Activated CD4-positive, alpha-beta T cell treated with anti-CD3 and anti-CD28 coated beads for 1 hour (primary cell): ENCODE measurements around the gene IL36B.
"Not testable (repeated sequence)": the region's sequence is repeated elsewhere in the genome, so short reads cannot be mapped to it uniquely, and the experiment has no call there.

ENCODE experiments used
- DNase-seq: peaks from one replicate; pipeline ENCODE4 v3.0.0-alpha.2; 2020

Gene IL36B

GRCh38 chr2:113052396-113052917 lies at the start of gene IL36B:
Gene IL36B (minus strand): TSS chr2:113052867.
- DNase-seq: no peak

GRCh38 chr2:113102133-113102532 lies 49.5 kb upstream of the IL36B start:
- no peak for DNase-seq

GRCh38 chr2:113098532-113098931 lies 45.9 kb upstream of the IL36B start:
- DNase-seq: no peak

GRCh38 chr2:113098041-113098440 lies 45.4 kb upstream of the IL36B start:
- no peak for DNase-seq

GRCh38 chr2:113096842-113097618 lies 44.4 kb upstream of the IL36B start:
- DNase-seq: not testable (repeated sequence)

- DNase-seq: not testable (repeated sequence)
Observed at GRCh38 chr2:113096306-113096705, 43.6 kb upstream of the IL36B start.

- DNase-seq: no peak
Observed at GRCh38 chr2:113093613-113093977, 40.9 kb upstream of the IL36B start.

- no peak for DNase-seq
Observed at GRCh38 chr2:113092864-113093612, 40.4 kb upstream of the IL36B start.

GRCh38 chr2:113091231-113091896 lies 38.7 kb upstream of the IL36B start:
- DNase-seq: no peak

- no peak for DNase-seq
Observed at GRCh38 chr2:113089916-113090315, 37.2 kb upstream of the IL36B start.

GRCh38 chr2:113088213-113088992 lies 35.7 kb upstream of the IL36B start:
- no peak for DNase-seq

- no peak for DNase-seq
Observed at GRCh38 chr2:113085542-113085941, 32.9 kb upstream of the IL36B start.

- no peak for DNase-seq
Observed at GRCh38 chr2:113084249-113085000, 31.8 kb upstream of the IL36B start.

- DNase-seq: no peak
Observed at GRCh38 chr2:113083296-113083695, 30.6 kb upstream of the IL36B start.

- no peak for DNase-seq
Observed at GRCh38 chr2:113081488-113082210, 29.0 kb upstream of the IL36B start.

- peak; percentile 22 for DNase-seq
Observed at GRCh38 chr2:113080134-113080533, 27.5 kb upstream of the IL36B start.

GRCh38 chr2:113079131-113079530 lies 26.5 kb upstream of the IL36B start:
- no peak for DNase-seq

- no peak for DNase-seq
Observed at GRCh38 chr2:113078350-113078839, 25.7 kb upstream of the IL36B start.

GRCh38 chr2:113077921-113078320 lies 25.3 kb upstream of the IL36B start:
- DNase-seq: no peak

- no peak for DNase-seq
Observed at GRCh38 chr2:113076954-113077669, 24.4 kb upstream of the IL36B start.
